ENCODE measurements around the gene DNM2. TPM values are rescaled to one million over a fixed set of nuclear protein-coding genes. Genes with fewer than 3 reads are reported as not detected.

DNM2 gene
- total and polyA plus RNA-seq, 3 donors from 2014 or later: 166 to 274 (median 226) TPM

GRCh38 chr19:10820173-10820572, 102.3 kb downstream of the DNM2 start:
- intact Hi-C loops (cut with DNase I; ENCODE audit: low total_unique reads): no loop called here
- no peak for DNase-seq
- Histone ChIP-seq H3K9me3 (no peaks in the 10 kb centered on the region), H3K36me3 (ENCODE audit: low read depth, missing control alignments) (no peaks in the 10 kb centered on the region), H3K27ac (no peak overlapping the region), H3K4me1 (peaks cover 3% of the 10 kb centered on the region), H3K4me3 (no peak overlapping the region), H3K27me3 (no peaks in the 10 kb centered on the region)
- 88 to 90% methylated on average over 7 of the region's 7 CpGs for WGBS, 2 donors
- TF ChIP-seq CTCF (IDR thresholded peaks at IDR 0.05) (peak in 1 of 3 experiments; percentile 3), POLR2A (IDR thresholded peaks at IDR 0.05) (no peak)

GRCh38 chr19:10823690-10824089, 105.8 kb downstream of the DNM2 start:
- H3K9me3 ChIP-seq: no peaks in the 10 kb centered on the region
- H3K36me3 ChIP-seq (ENCODE audit: low read depth, missing control alignments): no peaks in the 10 kb centered on the region
- no peak overlapping the region for H3K27ac ChIP-seq
- DNase-seq: no peak
- TF ChIP-seq POLR2A (IDR thresholded peaks at IDR 0.05): no peak
- intact Hi-C loops (cut with DNase I; ENCODE audit: low total_unique reads): no loop called here
- no peak overlapping the region for H3K4me3 ChIP-seq
- H3K4me1 ChIP-seq: no peaks in the 10 kb centered on the region
- no peaks in the 10 kb centered on the region for H3K27me3 ChIP-seq
- WGBS, 2 donors: 91 to 100% methylated on average over 2 to 12 of the region's 12 CpGs

GRCh38 chr19:10826231-10826630, 108.4 kb downstream of the DNM2 start:
- TF ChIP-seq POLR2A (IDR thresholded peaks at IDR 0.05) (no peak), CTCF (IDR thresholded peaks at IDR 0.05) (no peak)
- intact Hi-C loops (cut with DNase I; ENCODE audit: low total_unique reads): no loop called here

GRCh38 chr19:10826846-10827245, 109.0 kb downstream of the DNM2 start:
- no peaks in the 10 kb centered on the region for H3K36me3 ChIP-seq (ENCODE audit: low read depth, missing control alignments)
- intact Hi-C loops (cut with DNase I; ENCODE audit: low total_unique reads): no loop called here
- no peaks in the 10 kb centered on the region for H3K9me3 ChIP-seq
- no peak overlapping the region for H3K4me3 ChIP-seq
- no peak for DNase-seq
- no peaks in the 10 kb centered on the region for H3K27me3 ChIP-seq
- no peaks in the 10 kb centered on the region for H3K4me1 ChIP-seq
- no peak overlapping the region for H3K27ac ChIP-seq
- WGBS, 2 donors: 86 to 92% methylated on average over 6 of the region's 6 CpGs
- TF ChIP-seq POLR2A (IDR thresholded peaks at IDR 0.05): no peak
- TF ChIP-seq CTCF (IDR thresholded peaks at IDR 0.05): no peak

More at GRCh38 chr19:10826231-10826630, 108.4 kb downstream of the DNM2 start:
- Histone ChIP-seq H3K4me3 (no peak overlapping the region), H3K36me3 (ENCODE audit: low read depth, missing control alignments) (no peaks in the 10 kb centered on the region), H3K27me3 (no peaks in the 10 kb centered on the region), H3K4me1 (no peaks in the 10 kb centered on the region), H3K9me3 (no peaks in the 10 kb centered on the region), H3K27ac (no peak overlapping the region)
- WGBS, 2 donors: 73 to 95% methylated on average over 7 of the region's 7 CpGs
- no peak for DNase-seq

- H3K27me3 ChIP-seq: no peaks in the 10 kb centered on the region
- TF ChIP-seq CTCF (IDR thresholded peaks at IDR 0.05) (no peak), POLR2A (IDR thresholded peaks at IDR 0.05) (no peak)
- no peaks in the 10 kb centered on the region for H3K9me3 ChIP-seq
- H3K36me3 ChIP-seq (ENCODE audit: low read depth, missing control alignments): no peaks in the 10 kb centered on the region
- DNase-seq: peak; percentile 37
- intact Hi-C loops (cut with DNase I; ENCODE audit: low total_unique reads): no loop called here
- no peaks in the 10 kb centered on the region for H3K4me1 ChIP-seq
- no peak overlapping the region for H3K4me3 ChIP-seq
- no peak overlapping the region for H3K27ac ChIP-seq
- WGBS, 2 donors: 85 to 89% methylated on average over 11 to 26 of the region's 26 CpGs
Observed at GRCh38 chr19:10828981-10829821, 111.3 kb downstream of the DNM2 start.

Data from testis (tissue), 3 donors.